ENCODE results near the gene LAMA5. TPM values are rescaled to one million over a fixed set of nuclear protein-coding genes. Genes with fewer than 3 reads are reported as not detected.

Gene LAMA5
- total RNA-seq, 1 experiment from 2014 or later: 4.1 TPM

GRCh38 chr20:62366370-62367135 is 559 bp downstream of the LAMA5 start:
- in situ Hi-C loops (cut with HindIII; ENCODE audit: low pct_unique_long_range_greater_than_20kb, low sequenced_read_pairs): no loop called here
- no peak for DNase-seq (ENCODE audit: low read depth, low spot score)

DNA sequence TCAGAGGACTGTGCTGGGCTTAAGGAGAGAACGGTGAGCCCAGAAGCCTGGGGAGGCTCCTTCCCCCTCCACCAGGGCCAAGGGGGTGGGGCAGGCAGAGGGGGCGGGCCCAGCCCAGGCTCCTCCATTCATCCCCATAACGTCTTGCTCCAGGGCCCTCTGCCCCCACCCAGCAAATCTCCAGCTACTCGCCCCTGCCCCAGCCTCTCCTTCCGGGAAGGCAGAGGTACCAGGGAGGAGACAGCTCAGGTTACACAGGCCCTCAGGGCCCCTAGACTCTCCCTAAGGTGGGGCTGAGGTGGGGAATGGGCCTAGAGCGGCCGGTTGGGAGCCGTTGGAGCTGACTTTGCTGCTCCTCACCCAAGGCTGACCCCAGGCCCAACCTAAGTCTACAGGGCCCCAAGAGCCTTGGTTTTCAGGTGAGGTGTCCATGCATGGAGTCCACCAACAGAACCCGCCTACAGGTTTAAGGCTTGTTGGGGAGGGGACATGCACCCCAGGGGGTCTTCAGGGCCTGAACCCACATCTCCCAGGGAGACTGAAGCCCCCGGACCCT is 1.2 kb downstream of the LAMA5 start:
- peak; percentile 38 for DNase-seq (ENCODE audit: low read depth, low spot score)
- in situ Hi-C loops (cut with HindIII; ENCODE audit: low pct_unique_long_range_greater_than_20kb, low sequenced_read_pairs): no loop called here

DNA sequence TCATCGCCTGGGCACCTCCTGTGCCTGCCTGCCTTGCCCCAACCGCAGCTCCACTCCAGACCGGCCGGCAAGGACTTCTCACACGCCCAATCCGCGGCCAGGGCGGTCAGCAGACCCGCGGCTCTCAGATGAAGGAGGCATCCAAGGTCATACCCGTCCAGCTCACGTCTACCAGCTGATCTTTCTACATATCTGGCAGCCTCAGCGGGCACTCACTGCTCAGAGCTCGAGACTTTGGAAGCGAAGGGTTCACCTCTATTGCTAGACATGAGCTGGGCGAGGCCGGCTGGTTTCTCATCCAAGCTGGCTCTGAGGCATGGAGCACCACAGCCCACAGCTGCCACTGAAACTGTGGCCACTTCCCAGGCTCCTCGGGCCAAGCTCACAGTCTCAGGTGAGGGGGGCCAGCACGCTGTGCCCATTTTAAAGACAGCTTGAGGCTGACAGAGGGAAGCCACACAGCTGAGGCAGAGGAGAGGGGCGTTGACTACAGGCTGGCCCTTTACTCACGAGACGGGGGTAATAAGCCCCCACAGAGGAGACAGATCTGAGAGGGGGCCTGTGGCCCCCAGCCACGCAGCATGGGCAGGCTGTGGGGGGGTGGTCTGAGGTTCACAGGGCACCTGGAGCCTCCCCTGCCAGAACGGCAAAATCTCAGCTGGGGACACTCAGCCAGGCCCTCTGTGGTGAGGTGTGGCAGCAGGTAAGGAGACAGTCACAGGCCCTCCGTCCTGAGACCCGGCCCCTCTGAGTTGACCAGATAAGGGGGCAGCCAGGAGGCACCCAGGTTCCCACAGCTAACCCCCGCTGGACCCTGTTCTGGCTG is 2.0 kb downstream of the LAMA5 start:
- in situ Hi-C loops (cut with HindIII; ENCODE audit: low pct_unique_long_range_greater_than_20kb, low sequenced_read_pairs): no loop called here

GRCh38 chr20:62363920-62364851 is 2.9 kb downstream of the LAMA5 start:
- in situ Hi-C loops (cut with HindIII; ENCODE audit: low pct_unique_long_range_greater_than_20kb, low sequenced_read_pairs): no loop called here
- no peak for DNase-seq (ENCODE audit: low read depth, low spot score)

More for the DNA sequence above, 2.0 kb downstream of the LAMA5 start:
- no peak for DNase-seq (ENCODE audit: low read depth, low spot score)

GRCh38 chr20:62362991-62363919 is 3.9 kb downstream of the LAMA5 start:
- in situ Hi-C loops (cut with HindIII; ENCODE audit: low pct_unique_long_range_greater_than_20kb, low sequenced_read_pairs): no loop called here
- DNase-seq (ENCODE audit: low read depth, low spot score): no peak

DNA sequence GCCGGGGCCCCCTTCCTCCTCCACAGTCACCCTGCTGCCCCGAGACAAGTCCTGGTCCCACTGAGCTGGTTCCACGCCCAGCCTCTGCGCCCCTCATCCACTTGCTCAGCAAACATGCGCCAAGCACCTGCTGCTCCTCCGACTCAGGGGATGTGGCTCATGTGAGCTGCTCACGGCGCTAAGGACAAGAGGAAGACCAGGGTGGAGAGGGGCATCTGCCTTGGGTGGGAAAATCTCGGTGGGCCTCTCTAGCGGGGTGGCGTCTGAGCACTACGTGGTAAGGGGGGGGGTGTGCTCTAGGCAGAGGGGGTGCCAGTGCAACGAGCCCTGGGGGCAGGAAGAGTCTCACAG is 4.5 kb downstream of the LAMA5 start:
- in situ Hi-C loops (cut with HindIII; ENCODE audit: low pct_unique_long_range_greater_than_20kb, low sequenced_read_pairs): no loop called here
- no peak for DNase-seq (ENCODE audit: low read depth, low spot score)

DNA sequence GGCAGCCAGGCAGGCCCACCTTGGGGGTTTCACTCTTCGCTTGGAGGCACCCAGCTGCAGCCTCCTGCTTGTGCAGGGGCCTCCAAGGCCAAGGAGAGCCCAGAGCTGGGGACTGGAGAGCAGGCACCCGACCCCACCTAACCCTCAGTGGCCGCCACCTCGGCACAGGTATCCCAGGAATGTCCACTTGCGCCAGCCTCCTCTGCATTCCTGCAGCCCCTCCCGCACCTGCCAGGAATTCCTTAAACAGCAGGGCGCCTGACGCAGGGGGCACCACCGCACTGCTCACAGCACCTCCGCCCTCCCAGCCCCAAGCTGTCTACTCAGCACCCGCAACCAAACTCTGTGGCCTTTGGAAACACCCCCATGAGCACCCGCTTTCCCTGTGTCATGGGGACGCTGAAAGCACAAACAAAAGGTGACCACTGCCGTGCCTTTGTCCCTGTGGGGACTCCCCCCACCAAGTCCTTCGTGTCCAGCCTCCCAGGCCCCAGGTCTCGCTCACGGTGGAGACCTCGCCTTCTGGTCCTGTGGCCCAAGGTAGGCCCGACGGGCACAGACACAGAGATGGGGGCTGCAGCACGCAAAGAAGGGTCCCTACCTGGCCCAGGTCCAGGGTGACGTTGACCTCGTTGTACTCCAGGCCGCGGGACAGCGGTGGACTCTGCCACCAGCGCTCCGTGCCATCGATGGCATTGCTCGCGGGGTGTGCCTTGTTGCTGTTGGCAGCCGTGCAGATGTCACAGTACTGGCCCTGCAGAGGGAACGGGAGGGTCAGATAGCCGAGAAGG is 5.1 kb downstream of the LAMA5 start:
- no peak for DNase-seq (ENCODE audit: low read depth, low spot score)
- in situ Hi-C loops (cut with HindIII; ENCODE audit: low pct_unique_long_range_greater_than_20kb, low sequenced_read_pairs): no loop called here

GRCh38 chr20:62360854-62361798 is 6.0 kb downstream of the LAMA5 start:
- no peak for DNase-seq (ENCODE audit: low read depth, low spot score)
- in situ Hi-C loops (cut with HindIII; ENCODE audit: low pct_unique_long_range_greater_than_20kb, low sequenced_read_pairs): no loop called here

- DNase-seq (ENCODE audit: low read depth, low spot score): no peak
- in situ Hi-C loops (cut with HindIII; ENCODE audit: low pct_unique_long_range_greater_than_20kb, low sequenced_read_pairs): no loop called here
Measured at GRCh38 chr20:62359491-62360121, 7.5 kb downstream of the LAMA5 start.

GRCh38 chr20:62359043-62359490 is 8.0 kb downstream of the LAMA5 start:
- in situ Hi-C loops (cut with HindIII; ENCODE audit: low pct_unique_long_range_greater_than_20kb, low sequenced_read_pairs): no loop called here
- DNase-seq (ENCODE audit: low read depth, low spot score): no peak

DNA sequence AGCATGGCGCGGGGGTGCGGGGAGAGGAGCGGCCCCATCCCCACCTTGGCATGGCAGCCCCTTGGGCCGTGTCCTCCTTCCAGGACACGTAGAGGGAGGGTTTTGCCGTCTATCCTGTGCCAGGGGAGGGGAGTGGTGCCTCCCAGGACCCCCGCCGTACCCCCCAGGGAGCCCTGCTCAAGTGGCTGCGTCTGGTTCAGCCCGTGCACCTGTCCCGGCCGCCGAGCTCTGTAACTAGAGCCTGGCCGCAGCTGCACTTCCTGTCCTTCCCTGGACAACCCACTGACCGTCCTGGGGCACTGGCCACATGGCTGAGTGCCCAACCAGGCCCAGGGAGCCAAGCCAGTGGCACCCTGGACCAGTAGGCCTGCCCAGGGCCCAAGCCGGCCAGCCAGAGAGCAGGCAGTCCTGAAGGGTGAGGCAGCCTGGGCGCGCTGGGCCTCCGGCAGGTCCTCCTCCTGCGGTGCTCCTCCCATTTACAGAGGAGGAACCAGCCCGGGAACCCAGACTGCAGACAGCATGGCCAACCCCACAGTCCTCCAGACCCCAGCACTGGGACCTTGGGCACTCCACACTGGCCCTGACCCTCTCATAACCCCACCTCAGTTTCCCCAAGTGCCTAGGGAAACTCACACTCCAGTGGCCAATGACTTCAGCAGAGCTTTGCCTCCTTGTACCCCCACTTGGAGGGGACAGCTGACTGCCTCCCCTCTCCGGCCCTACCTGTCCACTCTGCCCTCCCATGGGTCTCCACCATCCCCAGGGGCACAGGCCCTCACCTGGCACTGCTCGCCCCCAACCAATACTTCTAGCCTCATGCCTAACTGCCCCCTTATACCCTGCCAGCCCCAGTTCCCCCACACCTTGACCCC is 8.7 kb downstream of the LAMA5 start:
- in situ Hi-C loops (cut with HindIII; ENCODE audit: low pct_unique_long_range_greater_than_20kb, low sequenced_read_pairs): no loop called here
- no peak for DNase-seq (ENCODE audit: low read depth, low spot score)

GRCh38 chr20:62357681-62358080 is 9.4 kb downstream of the LAMA5 start:
- DNase-seq (ENCODE audit: low read depth, low spot score): no peak
- in situ Hi-C loops (cut with HindIII; ENCODE audit: low pct_unique_long_range_greater_than_20kb, low sequenced_read_pairs): no loop called here

- DNase-seq (ENCODE audit: low read depth, low spot score): no peak
- in situ Hi-C loops (cut with HindIII; ENCODE audit: low pct_unique_long_range_greater_than_20kb, low sequenced_read_pairs): no loop called here
Measured at GRCh38 chr20:62357187-62357667, 9.9 kb downstream of the LAMA5 start.
